Fibroblast of mammary gland (primary cell): ENCODE measurements around the gene SCAP.

ENCODE experiments used
- DNase-seq: peaks from one replicate; pipeline ENCODE4 v3.0.0-alpha.2; 2010; ENCODE audit warnings: low read depth
- H3K4me3 ChIP-seq: 2 replicates; pipeline ENCODE4 v1.5.1; 2011; ENCODE audit warnings: low read depth, mild to moderate bottlenecking, low read length, moderate library complexity; ENCODE audit not compliant: control insufficient read depth
- CTCF ChIP-seq: conservative IDR thresholded peaks from 2 replicates; pipeline ENCODE4 v1.5.1; 2011; ENCODE audit warnings: low read depth, low read length, inconsistent platforms; ENCODE audit not compliant: control insufficient read depth, insufficient read depth

Gene SCAP

DNA sequence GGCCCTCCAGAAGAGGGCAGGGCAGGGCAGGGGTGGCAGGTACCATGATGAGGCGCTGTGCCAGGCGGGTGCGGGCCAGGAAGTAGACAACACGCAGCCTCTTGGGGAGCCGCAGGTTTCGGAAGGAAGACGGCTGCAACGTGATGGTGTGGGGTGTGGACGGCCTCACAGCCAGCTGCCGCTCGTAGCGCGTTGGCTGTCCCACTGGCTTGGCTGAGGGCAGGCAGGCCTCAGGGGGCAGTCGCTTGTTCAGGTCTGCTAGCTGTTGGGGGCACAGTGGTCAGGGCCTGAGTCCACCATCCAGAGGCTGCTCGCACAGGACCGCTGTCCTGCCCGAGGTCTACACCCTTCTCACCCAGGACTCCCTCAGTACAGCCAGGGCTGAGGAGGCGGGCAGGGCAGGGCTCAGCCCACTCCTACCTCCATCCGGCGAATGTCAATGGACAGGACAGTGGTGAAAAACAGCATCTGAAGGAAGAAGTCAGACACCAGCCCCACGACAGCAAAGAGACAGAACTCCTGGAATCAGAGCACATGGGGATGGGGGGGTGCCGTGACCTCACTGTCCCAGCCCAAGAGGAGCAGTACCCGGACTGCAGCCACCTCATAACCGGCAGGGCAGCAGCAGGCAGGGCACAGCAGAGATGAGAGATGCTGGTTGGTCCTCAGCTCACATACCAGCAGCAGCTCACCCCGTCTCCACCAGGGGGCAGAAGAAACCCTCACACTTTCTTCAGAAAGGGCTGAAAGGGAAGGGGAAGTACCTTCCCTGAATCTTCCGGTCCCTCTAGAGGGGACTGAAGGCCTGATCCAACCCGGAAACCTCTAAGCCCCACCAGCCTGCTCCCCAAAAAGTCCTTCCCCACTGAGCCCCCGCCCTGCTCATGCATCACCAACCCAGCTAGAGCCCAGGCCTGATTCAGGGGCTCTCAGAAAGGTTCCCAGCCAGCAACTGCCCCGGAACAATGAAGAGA is 54.9 kb downstream of the SCAP start:
- peak; percentile 96 for TF ChIP-seq CTCF
- H3K4me3 ChIP-seq, result no peak overlapping the region
- DNase-seq, result peak; percentile 86

DNA sequence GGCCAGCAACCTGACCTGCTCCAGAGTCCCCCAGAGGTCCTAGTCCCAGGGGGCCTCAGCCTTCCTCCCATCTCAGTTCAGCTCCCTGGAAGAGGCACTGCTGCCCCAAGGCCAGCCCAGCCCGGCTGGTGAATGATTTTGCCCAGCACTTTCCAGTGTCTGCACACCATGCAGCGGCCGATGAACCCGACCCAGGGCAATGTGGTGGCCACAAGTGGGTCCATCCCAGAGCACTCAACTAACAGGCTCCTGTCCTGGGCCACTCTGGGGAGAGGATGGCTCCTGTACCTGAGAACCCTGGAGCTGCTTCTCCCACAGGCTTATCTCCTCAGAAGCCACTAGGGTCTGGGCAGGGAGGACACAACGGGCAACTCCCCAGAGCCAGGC is 55.7 kb downstream of the SCAP start:
- no peak overlapping the region for H3K4me3 ChIP-seq
- DNase-seq, result no peak
- no peak for TF ChIP-seq CTCF

GRCh38 chr3:47419083-47420043 is 56.4 kb downstream of the SCAP start:
- no peak for TF ChIP-seq CTCF
- no peak for DNase-seq
- no peak overlapping the region for H3K4me3 ChIP-seq

DNA sequence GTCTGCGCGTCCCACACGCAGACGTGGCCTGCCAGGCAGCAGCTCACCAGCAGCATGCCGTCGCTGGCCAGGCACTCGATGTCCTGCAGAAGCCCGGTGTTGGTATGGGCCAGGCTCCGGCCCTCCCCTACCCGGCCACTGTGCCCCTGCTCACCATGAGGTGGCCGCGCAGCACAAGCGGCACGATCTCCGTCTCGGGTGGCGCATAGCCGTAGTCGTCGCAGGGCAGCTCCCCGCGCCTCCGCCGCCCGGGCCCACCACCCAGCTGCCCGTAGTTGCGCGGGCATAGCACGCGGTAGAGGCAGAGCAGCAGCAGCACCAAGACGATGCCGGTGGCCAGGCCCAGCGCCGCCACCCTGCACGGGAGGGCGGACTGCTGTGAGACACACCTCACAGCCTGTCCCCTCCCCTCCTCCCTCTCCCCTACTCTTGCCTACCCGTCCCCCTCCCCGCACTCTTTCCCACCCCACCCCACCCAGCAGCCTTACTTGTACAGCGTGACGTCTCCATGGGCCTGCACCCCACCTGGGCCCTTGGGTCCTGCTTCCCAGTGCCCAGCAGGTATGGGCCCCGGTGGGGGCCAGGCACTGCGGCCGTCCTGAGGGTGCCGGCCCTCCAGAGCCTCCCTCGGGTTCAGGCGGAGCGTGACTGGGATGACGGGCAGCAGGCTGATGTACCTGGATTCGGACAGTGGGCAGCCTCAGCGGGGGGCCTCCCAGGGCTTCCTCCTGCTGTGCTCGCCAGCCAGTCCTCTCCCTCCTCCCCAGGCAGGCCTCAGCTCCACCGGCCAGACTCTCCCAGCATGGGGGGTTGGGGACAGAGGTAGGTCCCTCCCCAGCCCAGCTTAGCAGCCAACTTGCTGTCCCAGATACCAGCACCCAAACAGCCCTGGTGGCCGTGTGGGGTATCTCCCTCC is 57.3 kb downstream of the SCAP start:
- no peak overlapping the region for H3K4me3 ChIP-seq
- DNase-seq, result no peak
- TF ChIP-seq CTCF, result no peak

- no peak for TF ChIP-seq CTCF
- H3K4me3 ChIP-seq, result no peak overlapping the region
- no peak for DNase-seq
Measured at GRCh38 chr3:47416041-47416440, 59.7 kb downstream of the SCAP start.
